ENCODE data around the gene S1PR1.

DNA sequence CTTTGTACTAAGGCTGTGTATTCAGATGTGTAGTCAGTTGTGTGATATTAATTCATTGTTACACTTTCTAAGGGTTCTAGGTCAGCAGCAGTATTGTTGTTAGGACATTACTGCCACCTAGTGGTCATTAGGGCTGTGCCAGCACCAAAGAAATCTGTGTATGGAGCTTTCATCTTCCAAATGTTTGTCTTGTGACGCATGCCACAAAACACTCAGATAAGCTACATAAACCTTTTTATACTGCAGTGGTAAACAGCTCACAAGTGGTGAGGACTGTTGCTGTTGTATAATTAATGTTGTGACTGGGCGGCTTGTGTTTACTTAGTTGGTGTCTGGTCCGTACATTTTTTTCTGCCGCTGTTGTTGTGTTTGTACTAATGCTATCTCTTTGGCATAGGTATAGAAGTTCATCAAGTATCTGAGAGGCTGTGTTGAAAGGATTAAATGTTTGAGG lies 51.7 kb downstream of the S1PR1 start:
- TF ChIP-seq, protein P1, sequence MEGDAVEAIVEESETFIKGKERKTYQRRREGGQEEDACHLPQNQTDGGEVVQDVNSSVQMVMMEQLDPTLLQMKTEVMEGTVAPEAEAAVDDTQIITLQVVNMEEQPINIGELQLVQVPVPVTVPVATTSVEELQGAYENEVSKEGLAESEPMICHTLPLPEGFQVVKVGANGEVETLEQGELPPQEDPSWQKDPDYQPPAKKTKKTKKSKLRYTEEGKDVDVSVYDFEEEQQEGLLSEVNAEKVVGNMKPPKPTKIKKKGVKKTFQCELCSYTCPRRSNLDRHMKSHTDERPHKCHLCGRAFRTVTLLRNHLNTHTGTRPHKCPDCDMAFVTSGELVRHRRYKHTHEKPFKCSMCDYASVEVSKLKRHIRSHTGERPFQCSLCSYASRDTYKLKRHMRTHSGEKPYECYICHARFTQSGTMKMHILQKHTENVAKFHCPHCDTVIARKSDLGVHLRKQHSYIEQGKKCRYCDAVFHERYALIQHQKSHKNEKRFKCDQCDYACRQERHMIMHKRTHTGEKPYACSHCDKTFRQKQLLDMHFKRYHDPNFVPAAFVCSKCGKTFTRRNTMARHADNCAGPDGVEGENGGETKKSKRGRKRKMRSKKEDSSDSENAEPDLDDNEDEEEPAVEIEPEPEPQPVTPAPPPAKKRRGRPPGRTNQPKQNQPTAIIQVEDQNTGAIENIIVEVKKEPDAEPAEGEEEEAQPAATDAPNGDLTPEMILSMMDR (IDR thresholded peaks at IDR 0.05 in 4 of 5, conservative IDR thresholded peaks at IDR 0.05 in 1 of 5): peak; percentile 69 to 88 (median 72)
- TF ChIP-seq POLR2A (IDR thresholded peaks at IDR 0.05): no peak

All from gastrocnemius medialis (tissue), 4 donors.